SHP77 treated with DMSO at 0.1 percent for 48 hours (cell line): Measurements from ENCODE around the gene CLDN20.
A peak's percentile ranks its signal among the peaks of the same experiment; 100 is the strongest.
"Not testable (repeated sequence)": the region's sequence is repeated elsewhere in the genome, so short reads cannot be mapped to it uniquely, and the experiment has no call there.

Experiments used
- DNase-seq: peaks from one replicate; lab custom pipeline; 2025; lab: John Stamatoyannopoulos, UW

Gene CLDN20

GRCh38 chr6:155263373-155264063, at the start of gene CLDN20:
CLDN20 (plus strand) TSS chr6:155264013; CDS start chr6:155275720, 11,707 bp downstream.
- no peak for DNase-seq

- DNase-seq: no peak
These were observed 47.9 kb upstream of the CLDN20 start for GRCh38 chr6:155215906-155216305.

- no peak for DNase-seq
These were observed 47.3 kb upstream of the CLDN20 start for GRCh38 chr6:155216312-155217046.

GRCh38 chr6:155218711-155219110, 45.1 kb upstream of the CLDN20 start:
- DNase-seq: not testable (repeated sequence)

GRCh38 chr6:155219299-155219698, 44.5 kb upstream of the CLDN20 start:
- no peak for DNase-seq

- no peak for DNase-seq
These were observed 43.9 kb upstream of the CLDN20 start for GRCh38 chr6:155219858-155220301.

- DNase-seq: no peak
These were observed 42.7 kb upstream of the CLDN20 start for GRCh38 chr6:155221086-155221485.

GRCh38 chr6:155222506-155222905, 41.3 kb upstream of the CLDN20 start:
- DNase-seq: no peak

- no peak for DNase-seq
These were observed 40.0 kb upstream of the CLDN20 start for GRCh38 chr6:155223646-155224451.

GRCh38 chr6:155224618-155225017, 39.2 kb upstream of the CLDN20 start:
- no peak for DNase-seq

GRCh38 chr6:155227046-155227445, 36.8 kb upstream of the CLDN20 start:
- no peak for DNase-seq

GRCh38 chr6:155228546-155229166, 35.2 kb upstream of the CLDN20 start:
- no peak for DNase-seq

- peak; percentile 38 for DNase-seq
These were observed 32.8 kb upstream of the CLDN20 start for GRCh38 chr6:155230975-155231374.

- no peak for DNase-seq
These were observed 31.0 kb upstream of the CLDN20 start for GRCh38 chr6:155232848-155233247.

- no peak for DNase-seq
These were observed 29.6 kb upstream of the CLDN20 start for GRCh38 chr6:155234167-155234566.

- no peak for DNase-seq
These were observed 29.1 kb upstream of the CLDN20 start for GRCh38 chr6:155234687-155235086.

GRCh38 chr6:155235087-155235486, 28.7 kb upstream of the CLDN20 start:
- DNase-seq: no peak

- no peak for DNase-seq
These were observed 26.2 kb upstream of the CLDN20 start for GRCh38 chr6:155237613-155238012.

- no peak for DNase-seq
These were observed 22.8 kb upstream of the CLDN20 start for GRCh38 chr6:155240905-155241600.

GRCh38 chr6:155241966-155242365, 21.8 kb upstream of the CLDN20 start:
- no peak for DNase-seq

GRCh38 chr6:155244434-155244833, 19.4 kb upstream of the CLDN20 start:
- DNase-seq: no peak

GRCh38 chr6:155245193-155245592, 18.6 kb upstream of the CLDN20 start:
- DNase-seq: no peak
